Kidney (tissue), 14 donors: Measurements from ENCODE around the gene DRAM1. TPM values are rescaled to one million over a fixed set of nuclear protein-coding genes. Genes with fewer than 3 reads are reported as not detected.

Experiments
- DNase-seq, 5 donors: peaks; one replicate each; pipeline ENCODE4 v3.0.0-alpha.2; 2013 to 2020
- FAIRE-seq: peaks from 2 replicates; lab custom pipeline; 2012; peaks lifted over from hg19 to GRCh38; lab: Jason Lieb, UNC
- H3K27ac ChIP-seq, 2 donors: one replicate each; pipeline ENCODE4 v1.7.0; 2013; ENCODE audit warnings: low read depth in 2 of 2, low read length in 2 of 2, inconsistent platforms in 1 of 2
- H3K27me3 ChIP-seq: one replicate; pipeline ENCODE4 v1.7.1; 2013; ENCODE audit warnings: low read length, inconsistent platforms; ENCODE audit not compliant: control insufficient read depth, insufficient read depth
- H3K36me3 ChIP-seq, 3 donors: one replicate each; pipeline versions ENCODE4 v1.7.0 to v1.7.1; 2013; ENCODE audit warnings: low read length in 3 of 3, control low read depth in 1 of 3, inconsistent platforms in 1 of 3; ENCODE audit not compliant: insufficient read depth in 3 of 3, control insufficient read depth in 2 of 3
- H3K4me1 ChIP-seq, 3 donors: one replicate each; pipeline versions ENCODE4 v1.7.0 to v1.7.1; 2013; ENCODE audit warnings: low read length in 3 of 3, inconsistent platforms in 1 of 3, low read depth in 1 of 3; ENCODE audit not compliant: control insufficient read depth in 2 of 3, insufficient read depth in 2 of 3
- H3K4me3 ChIP-seq, 3 donors: one replicate each; pipeline versions ENCODE4 v1.7.0 to v1.8.1; 2013; ENCODE audit warnings: low read length in 3 of 3, control low read depth in 1 of 3, inconsistent platforms in 1 of 3
- H3K9ac ChIP-seq, 3 donors: one replicate each; pipeline versions ENCODE4 v1.7.0 to v1.7.1; 2013; ENCODE audit warnings: low read length in 3 of 3, control low read depth in 1 of 3, inconsistent platforms in 1 of 3
- H3K9me3 ChIP-seq, 3 donors: one replicate each; pipeline versions ENCODE4 v1.7.0 to v1.7.1; 2013; ENCODE audit warnings: low read length in 3 of 3, control low read depth in 1 of 3, inconsistent platforms in 1 of 3; ENCODE audit not compliant: control insufficient read depth in 2 of 3, insufficient read depth in 1 of 3
- CTCF ChIP-seq: IDR thresholded peaks from 3 replicates; pipeline ENCODE4 v1.5.1; 2012; ENCODE audit warnings: mild to moderate bottlenecking, moderate library complexity, borderline replicate concordance; ENCODE audit not compliant: insufficient read depth; ENCODE audit errors: extremely low read depth
- intact Hi-C: fragments of 100-400 bp; cut with DNase I; formaldehyde crosslinking; loops from one replicate; pipeline ENCODE4 v1.11.1; 2022
- polyA plus RNA-seq: library from polyadenylated mRNA; stranded (reverse); fragments of 350-450 nt; fragmentation: Illumina TruSeq; extraction: RNeasy Lipid Tissue Mini Kit (QIAGEN cat#74804); gene quantifications from one replicate; pipeline ENCODE4 v1.2.3, GENCODE V29; 2014; ENCODE audit warnings: low read depth, low replicate concordance; ENCODE audit not compliant: insufficient read depth
- total RNA-seq: library from RNA; stranded (reverse); fragmentation: NEBNext Ultra II Directional; extraction: Animal tissue kit (Norgen Biotek cat#: 25700); gene quantifications from one replicate; pipeline ENCODE4 v1.2.1, GENCODE V29; 2021
- donor health status: control.
- donor health status: control.
- donor health status: control.
- donor health status: control.
- donor health status: control.
- donor health status: DM: yes; HTN: yes; CAD: no.
- donor health status: Normal renal cell carcinoma (clear cell type).

The DRAM1 gene
- total and polyA plus RNA-seq, 2 donors from 2014 or later = 19.0 to 35.8 TPM

- Histone ChIP-seq H3K4me1 (peaks cover 6 to 7% (median 6%) of the 10 kb centered on the region in 3 donors), H3K27ac (peak overlapping the region; percentile 33 to 39), H3K4me3 (no peak overlapping the region), H3K27me3 (no peaks in the 10 kb centered on the region), H3K9me3 (no peaks in the 10 kb centered on the region), H3K36me3 (no peaks in the 10 kb centered on the region), H3K9ac (peak overlapping the region in 1 of 3 donors; percentile 56)
- intact Hi-C loops = no loop called here
- peak in 2 of 5 donors; percentile 41 to 62 for DNase-seq
- FAIRE-seq = peak; percentile 68
- TF ChIP-seq CTCF = no peak
Measured at GRCh38 chr12:101891462-101891971, 14.1 kb downstream of the DRAM1 start.

- Histone ChIP-seq H3K36me3 (no peaks in the 10 kb centered on the region), H3K27ac (no peak overlapping the region), H3K27me3 (no peaks in the 10 kb centered on the region), H3K9ac (no peak overlapping the region), H3K4me1 (peaks cover 6 to 7% (median 6%) of the 10 kb centered on the region in 3 donors), H3K9me3 (no peaks in the 10 kb centered on the region), H3K4me3 (no peak overlapping the region)
- no peak for DNase-seq
- intact Hi-C loops = no loop called here
- TF ChIP-seq CTCF = no peak
- FAIRE-seq = no peak
Measured at GRCh38 chr12:101892794-101893193, 15.4 kb downstream of the DRAM1 start.

DNA sequence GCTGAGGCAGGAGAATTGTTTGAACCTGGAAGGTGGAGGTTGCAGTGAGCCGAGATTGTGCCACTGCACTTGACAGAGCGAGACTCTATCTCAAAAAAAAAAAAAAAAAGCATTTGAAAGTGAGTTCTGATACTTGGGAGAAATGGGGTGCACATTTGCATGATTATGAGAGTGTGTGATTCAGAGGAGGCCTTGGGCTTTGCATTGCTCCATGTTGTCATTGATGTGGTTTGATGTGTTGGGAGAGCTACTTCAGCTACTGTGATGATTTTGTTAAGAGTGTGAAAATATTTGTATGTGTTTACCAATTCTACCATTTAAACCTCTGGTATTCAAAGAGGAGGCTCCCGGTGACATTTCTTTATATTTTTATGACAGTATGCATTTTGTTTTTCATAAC is 24.4 kb downstream of the DRAM1 start:
- H3K4me1 ChIP-seq = no peaks in the 10 kb centered on the region
- no peak overlapping the region for H3K27ac ChIP-seq
- no peaks in the 10 kb centered on the region for H3K9me3 ChIP-seq
- no peaks in the 10 kb centered on the region for H3K27me3 ChIP-seq
- no peak for FAIRE-seq
- H3K4me3 ChIP-seq = no peak overlapping the region
- DNase-seq = no peak
- H3K9ac ChIP-seq = no peak overlapping the region
- no peak for TF ChIP-seq CTCF
- intact Hi-C loops = no loop called here
- H3K36me3 ChIP-seq = peaks cover 0 to 14% (median 0%) of the 10 kb centered on the region in 3 donors

DNA sequence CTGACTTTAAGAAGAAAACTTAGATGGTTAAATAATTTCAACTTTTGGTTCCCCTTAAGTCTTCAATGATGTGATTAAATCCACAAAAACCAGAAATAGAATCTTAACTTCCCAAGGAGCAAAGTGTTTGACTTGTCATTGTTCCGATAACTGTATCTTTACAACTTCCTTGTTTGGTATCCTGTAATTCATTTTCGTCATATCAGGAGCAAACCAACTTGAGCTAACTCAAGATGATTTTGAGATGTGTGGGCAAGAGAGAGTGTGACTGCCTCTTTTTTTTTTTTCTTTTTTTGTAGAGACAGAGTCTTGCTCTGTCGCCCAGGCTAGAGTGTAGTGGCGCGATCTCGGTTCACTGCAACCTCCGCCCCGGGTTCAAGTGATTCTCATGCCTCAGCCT is 25.3 kb downstream of the DRAM1 start:
- Histone ChIP-seq H3K9me3 (no peaks in the 10 kb centered on the region), H3K9ac (no peak overlapping the region), H3K4me1 (no peaks in the 10 kb centered on the region), H3K27me3 (no peaks in the 10 kb centered on the region), H3K4me3 (no peak overlapping the region), H3K27ac (no peak overlapping the region), H3K36me3 (peaks cover 0 to 14% (median 0%) of the 10 kb centered on the region in 3 donors)
- intact Hi-C loops = no loop called here
- no peak for DNase-seq
- no peak for FAIRE-seq
- TF ChIP-seq CTCF = no peak
